Naive thymus-derived CD4-positive, alpha-beta T cell (primary cell): ENCODE measurements around the gene ZNF687. TPM values are rescaled to one million over a fixed set of nuclear protein-coding genes. Genes with fewer than 3 reads are reported as not detected.

Experiments used
- ATAC-seq: fragments of 150-1000 bp; cut with Tn5 transposase; 2 replicates; pipeline ENCODE4 v1.10.0; 2021; ENCODE audit warnings: mild to moderate bottlenecking, moderate library complexity
- CTCF ChIA-PET: fragments of 350-600 bp; sonication (Branson Sonifier 250); formaldehyde crosslinking; loops from one replicate; lab custom pipeline; 2021; ENCODE audit warnings: antibody characterized with exemption; lab: Charles Lee
- POLR2A ChIA-PET: fragments of 350-600 bp; sonication (Branson Sonifier 250); formaldehyde crosslinking; loops from one replicate; lab custom pipeline; 2021; ENCODE audit warnings: antibody characterized with exemption, inconsistent platforms; lab: Charles Lee
- DNase-seq, 9 donors: peaks; one replicate each; pipeline versions ENCODE4 v3.0.0 to v3.0.0-alpha.2; 2020 to 2022; ENCODE audit warnings: mixed read lengths in 1 of 9
- H3K27ac ChIP-seq: one replicate; pipeline ENCODE4 v1.7.0; 2013; ENCODE audit warnings: mild to moderate bottlenecking, low read depth, low read length, moderate library complexity
- H3K27me3 ChIP-seq, 2 donors: one replicate each; pipeline ENCODE4 v1.7.0; 2013; ENCODE audit warnings: low read length in 2 of 2, mild to moderate bottlenecking in 2 of 2, moderate library complexity in 2 of 2; ENCODE audit not compliant: control insufficient read depth in 2 of 2, insufficient read depth in 2 of 2
- H3K36me3 ChIP-seq, 3 experiments: 1 replicate in 2 of 3; 2 replicates in 1 of 3; pipeline ENCODE4 v1.7.0; 2013; ENCODE audit warnings: low read length in 3 of 3, mild to moderate bottlenecking in 3 of 3, moderate library complexity in 1 of 3; ENCODE audit not compliant: insufficient read depth in 3 of 3, control insufficient read depth in 2 of 3
- H3K4me1 ChIP-seq, 2 donors: one replicate each; pipeline ENCODE4 v1.7.0; 2013; ENCODE audit warnings: low read length in 2 of 2, mild to moderate bottlenecking in 2 of 2, moderate library complexity in 1 of 2; ENCODE audit not compliant: control insufficient read depth in 2 of 2, insufficient read depth in 2 of 2
- H3K4me3 ChIP-seq: 2 replicates; pipeline ENCODE4 v1.7.0; 2013; ENCODE audit warnings: mild to moderate bottlenecking, low read length
- H3K9me3 ChIP-seq, 3 experiments: 1 replicate in 2 of 3; 2 replicates in 1 of 3; pipeline ENCODE4 v1.7.0; 2013; ENCODE audit warnings: low read length in 3 of 3; ENCODE audit not compliant: control insufficient read depth in 2 of 3
- H3K27ac Mint-ChIP-seq, 9 donors: one replicate each; pipeline ENCODE4 v1.8.0; 2020 to 2022; ENCODE audit warnings: mixed read lengths in 9 of 9, mild to moderate bottlenecking in 8 of 9, moderate library complexity in 5 of 9, inconsistent platforms in 2 of 9
- H3K27me3 Mint-ChIP-seq, 5 donors: one replicate each; pipeline ENCODE4 v1.8.0; 2021 to 2022; ENCODE audit warnings: mixed read lengths in 5 of 5, mild to moderate bottlenecking in 1 of 5
- H3K36me3 Mint-ChIP-seq, 5 donors: one replicate each; pipeline ENCODE4 v1.8.0; 2020 to 2022; ENCODE audit warnings: mixed read lengths in 5 of 5, mild to moderate bottlenecking in 3 of 5, inconsistent platforms in 1 of 5
- H3K4me1 Mint-ChIP-seq, 7 donors: one replicate each; pipeline ENCODE4 v1.8.0; 2020 to 2022; ENCODE audit warnings: mixed read lengths in 7 of 7, mild to moderate bottlenecking in 3 of 7, inconsistent platforms in 1 of 7
- H3K4me3 Mint-ChIP-seq, 10 donors: one replicate each; pipeline ENCODE4 v1.8.0; 2020 to 2022; ENCODE audit warnings: mild to moderate bottlenecking in 10 of 10, mixed read lengths in 10 of 10, moderate library complexity in 6 of 10, inconsistent platforms in 2 of 10
- H3K9me3 Mint-ChIP-seq, 11 donors: one replicate each; pipeline ENCODE4 v1.8.0; 2020 to 2022; ENCODE audit warnings: mixed read lengths in 11 of 11, mild to moderate bottlenecking in 4 of 11, inconsistent platforms in 1 of 11, moderate library complexity in 1 of 11
- intact Hi-C, 2 donors: fragments of 100-400 bp; cut with micrococcal nuclease; formaldehyde crosslinking; loops; one replicate each; pipeline ENCODE4 v1.15.1; 2023
- polyA plus RNA-seq, 2 donors: library from polyadenylated mRNA; unstranded; fragments of 300-500 nt; fragmentation: Illumina TruSeq; gene quantifications; one replicate each; pipeline ENCODE4 v1.2.3, GENCODE V29; 2021
- total RNA-seq, 6 experiments: library from RNA in 5 of 6; stranded (reverse) in 5 of 6; gene quantifications; 1 replicate in 5 of 6; 2 replicates in 1 of 6; pipeline ENCODE4 v1.2.3 and lab custom pipeline; 2021 to 2026

The ZNF687 gene
- total and polyA plus RNA-seq, 7 experiments from 2014 or later, result 1.1 to 38.1 (median 31.0) TPM

- Mint-ChIP-seq H3K27ac (no peak overlapping the region), H3K9me3 (peaks cover 0 to 4% (median 0%) of the 10 kb centered on the region in 11 donors), H3K4me3 (no peak overlapping the region), H3K4me1 (peaks cover 23 to 46% (median 29%) of the 10 kb centered on the region in 7 donors), H3K36me3 (peaks cover 0 to 7% (median 5%) of the 10 kb centered on the region in 5 donors), H3K27me3 (peaks cover 0 to 2% (median 0%) of the 10 kb centered on the region in 5 donors)
- intact Hi-C loops, result loop anchor here in 1 of 2 donors (10.0 kb wide), 1 partner anchor 205 kb away; the partner anchor contains the start of gene CDC42SE1
- no peak for DNase-seq
- H3K4me1 ChIP-seq, result peaks cover 4 to 6% of the 10 kb centered on the region in 2 donors
- no peak for ATAC-seq
- no peaks in the 10 kb centered on the region for H3K9me3 ChIP-seq
- no peaks in the 10 kb centered on the region for H3K27me3 ChIP-seq
- no peak overlapping the region for H3K4me3 ChIP-seq
- ChIA-PET CTCF (no interaction called here), POLR2A (interaction anchor here (1.8 kb wide), 1 partner anchor 8 kb away, joined by 7 read pairs; no protein-coding TSS in a partner anchor)
- H3K27ac ChIP-seq, result no peak overlapping the region
- H3K36me3 ChIP-seq, result peaks cover 0 to 23% (median 0%) of the 10 kb centered on the region in 3 experiments
Observed at GRCh38 chr1:151259351-151259750, 22.7 kb upstream of the ZNF687 start.

GRCh38 chr1:151265446-151266236 is 16.5 kb upstream of the ZNF687 start:
- no peak overlapping the region for H3K4me3 Mint-ChIP-seq
- Histone ChIP-seq H3K27ac (no peak overlapping the region), H3K27me3 (no peaks in the 10 kb centered on the region), H3K9me3 (no peaks in the 10 kb centered on the region), H3K4me1 (no peaks in the 10 kb centered on the region), H3K4me3 (no peak overlapping the region), H3K36me3 (peaks cover 0 to 59% (median 15%) of the 10 kb centered on the region in 3 experiments)
- no peaks in the 10 kb centered on the region for H3K27me3 Mint-ChIP-seq
- no peak for ATAC-seq
- H3K27ac Mint-ChIP-seq, result peak overlapping the region in 2 of 9 donors; percentile 17 to 39
- POLR2A ChIA-PET, result interaction anchor here (1.4 kb wide), 1 partner anchor 16 kb away, joined by 3 read pairs; no protein-coding TSS in a partner anchor
- no peak for DNase-seq
- peaks cover 0 to 38% (median 26%) of the 10 kb centered on the region in 5 donors for H3K36me3 Mint-ChIP-seq
- CTCF ChIA-PET, result interaction anchor here (0.6 kb wide), 1 partner anchor 131 kb away, joined by 3 read pairs; no protein-coding TSS in a partner anchor
- no peaks in the 10 kb centered on the region for H3K4me1 Mint-ChIP-seq
- intact Hi-C loops, result no loop called here
- H3K9me3 Mint-ChIP-seq, result no peaks in the 10 kb centered on the region

GRCh38 chr1:151266315-151266714 is 15.8 kb upstream of the ZNF687 start:
- H3K36me3 Mint-ChIP-seq, result peaks cover 0 to 38% (median 27%) of the 10 kb centered on the region in 5 donors

GRCh38 chr1:151266821-151267220 is 15.3 kb upstream of the ZNF687 start:
- POLR2A ChIA-PET, result interaction anchor here (2.3 kb wide), 1 partner anchor 8 kb away, joined by 7 read pairs; no protein-coding TSS in a partner anchor
- DNase-seq, result no peak
- ATAC-seq, result no peak
- CTCF ChIA-PET, result no interaction called here
- H3K27me3 ChIP-seq, result no peaks in the 10 kb centered on the region
- intact Hi-C loops, result no loop called here
- no peak overlapping the region for H3K27ac ChIP-seq
- Mint-ChIP-seq H3K36me3 (peaks cover 0 to 38% (median 27%) of the 10 kb centered on the region in 5 donors), H3K4me3 (no peak overlapping the region), H3K27ac (peak overlapping the region in 3 of 9 donors; percentile 1 to 28 (median 9)), H3K4me1 (no peaks in the 10 kb centered on the region), H3K9me3 (no peaks in the 10 kb centered on the region), H3K27me3 (no peaks in the 10 kb centered on the region)
- H3K9me3 ChIP-seq, result no peaks in the 10 kb centered on the region
- H3K4me1 ChIP-seq, result no peaks in the 10 kb centered on the region
- peaks cover 0 to 59% (median 15%) of the 10 kb centered on the region in 3 experiments for H3K36me3 ChIP-seq
- H3K4me3 ChIP-seq, result no peak overlapping the region

More at GRCh38 chr1:151266315-151266714, 15.8 kb upstream of the ZNF687 start:
- Histone ChIP-seq H3K4me1 (no peaks in the 10 kb centered on the region), H3K27me3 (no peaks in the 10 kb centered on the region), H3K36me3 (peaks cover 0 to 59% (median 15%) of the 10 kb centered on the region in 3 experiments), H3K27ac (no peak overlapping the region), H3K9me3 (no peaks in the 10 kb centered on the region), H3K4me3 (no peak overlapping the region)
- no peak for ATAC-seq
- no peak overlapping the region for H3K27ac Mint-ChIP-seq
- no peak for DNase-seq
- H3K4me1 Mint-ChIP-seq, result no peaks in the 10 kb centered on the region
- H3K9me3 Mint-ChIP-seq, result no peaks in the 10 kb centered on the region
- ChIA-PET CTCF (no interaction called here), POLR2A (interaction anchor here (2.3 kb wide), 1 partner anchor 8 kb away, joined by 7 read pairs; no protein-coding TSS in a partner anchor)
- intact Hi-C loops, result no loop called here
- H3K27me3 Mint-ChIP-seq, result no peaks in the 10 kb centered on the region
- no peak overlapping the region for H3K4me3 Mint-ChIP-seq

GRCh38 chr1:151267760-151268159 is 14.3 kb upstream of the ZNF687 start:
- Mint-ChIP-seq H3K4me1 (peaks cover 0 to 2% (median 0%) of the 10 kb centered on the region in 7 donors), H3K27me3 (no peaks in the 10 kb centered on the region), H3K4me3 (no peak overlapping the region), H3K9me3 (no peaks in the 10 kb centered on the region), H3K27ac (peak overlapping the region in 3 of 9 donors; percentile 26 to 69 (median 67)), H3K36me3 (peaks cover 0 to 41% (median 29%) of the 10 kb centered on the region in 5 donors)
- no peak for DNase-seq
- no peak overlapping the region for H3K27ac ChIP-seq
- ChIA-PET POLR2A (interaction anchor here (2.3 kb wide), 1 partner anchor 9 kb away, joined by 7 read pairs; no protein-coding TSS in a partner anchor), CTCF (no interaction called here)
- ATAC-seq, result no peak
- no peaks in the 10 kb centered on the region for H3K9me3 ChIP-seq
- intact Hi-C loops, result no loop called here
- H3K36me3 ChIP-seq, result peaks cover 0 to 50% (median 15%) of the 10 kb centered on the region in 3 experiments
- H3K4me1 ChIP-seq, result no peaks in the 10 kb centered on the region
- no peaks in the 10 kb centered on the region for H3K27me3 ChIP-seq
- H3K4me3 ChIP-seq, result no peak overlapping the region

- peaks cover 0 to 14% (median 0%) of the 10 kb centered on the region in 7 donors for H3K4me1 Mint-ChIP-seq
- POLR2A ChIA-PET, result interaction anchor here (0.5 to 1.4 kb wide), 2 partner anchors 53 to 58 kb away, joined by 3 to 4 read pairs; partner anchors contain the start of gene PI4KB
- intact Hi-C loops, result no loop called here
- H3K36me3 Mint-ChIP-seq, result peaks cover 0 to 12% (median 8%) of the 10 kb centered on the region in 5 donors
- Histone ChIP-seq H3K9me3 (no peaks in the 10 kb centered on the region), H3K4me3 (no peak overlapping the region), H3K36me3 (no peaks in the 10 kb centered on the region), H3K27ac (no peak overlapping the region), H3K27me3 (no peaks in the 10 kb centered on the region), H3K4me1 (no peaks in the 10 kb centered on the region)
- CTCF ChIA-PET, result no interaction called here
- DNase-seq, result no peak
- H3K9me3 Mint-ChIP-seq, result no peaks in the 10 kb centered on the region
- peak overlapping the region in 3 of 9 donors; percentile 9 to 60 (median 22) for H3K27ac Mint-ChIP-seq
- no peak for ATAC-seq
- no peaks in the 10 kb centered on the region for H3K27me3 Mint-ChIP-seq
- H3K4me3 Mint-ChIP-seq, result no peak overlapping the region
Observed at GRCh38 chr1:151273924-151274466, 8.1 kb upstream of the ZNF687 start.
